ENCODE results near the gene SLC44A4. TPM values are rescaled to one million over a fixed set of nuclear protein-coding genes. Genes with fewer than 3 reads are reported as not detected.

Gene SLC44A4
- total and polyA plus RNA-seq, 4 donors, result 0.13 to 2.4 (median 0.17) TPM; not detected in 1

GRCh38 chr6:31900917-31901414 lies 22.2 kb upstream of the SLC44A4 start (continued):
- TF ChIP-seq FOXA2 (IDR thresholded peaks at IDR 0.05) (no peak), RXRA (IDR thresholded peaks at IDR 0.05) (no peak), TAF1 (conservative IDR thresholded peaks at IDR 0.05) (no peak), FOXA1 (IDR thresholded peaks at IDR 0.05) (no peak), HNF4A (conservative IDR thresholded peaks at IDR 0.05) (no peak)
- TF ChIP-seq, protein P1, sequence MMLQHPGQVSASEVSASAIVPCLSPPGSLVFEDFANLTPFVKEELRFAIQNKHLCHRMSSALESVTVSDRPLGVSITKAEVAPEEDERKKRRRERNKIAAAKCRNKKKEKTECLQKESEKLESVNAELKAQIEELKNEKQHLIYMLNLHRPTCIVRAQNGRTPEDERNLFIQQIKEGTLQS (IDR thresholded peaks at IDR 0.05), result no peak

- H3K27me3 ChIP-seq (ENCODE audit: control insufficient read depth in 4 of 4, insufficient read depth in 4 of 4, low read length in 3 of 4), result no peaks in the 10 kb centered on the region
- DNase-seq (ENCODE audit: low spot score), result no peak
- no peaks in the 10 kb centered on the region for H3K9me3 ChIP-seq (ENCODE audit: control insufficient read depth in 4 of 4, low read length in 3 of 4)
- peaks cover 0 to 3% (median under 1%) of the 10 kb centered on the region in 4 donors for H3K36me3 ChIP-seq (ENCODE audit: control insufficient read depth in 4 of 4, insufficient read depth in 3 of 4, low read depth in 1 of 4, low read length in 3 of 4)
- 89% methylated on average over 49 of the region's 49 CpGs for WGBS
- H3K4me1 ChIP-seq (ENCODE audit: control insufficient read depth in 4 of 4, insufficient read depth in 4 of 4, low read length in 3 of 4), result peaks cover 10 to 45% (median 29%) of the 10 kb centered on the region in 4 donors
- no peak for TF ChIP-seq REST (IDR thresholded peaks at IDR 0.05)
- TF ChIP-seq, protein P1 (IDR thresholded peaks at IDR 0.05), result no peak
- TF ChIP-seq GABPA (IDR thresholded peaks at IDR 0.05 in 1 of 2, conservative IDR thresholded peaks at IDR 0.05 in 1 of 2), result no peak
- no peak for TF ChIP-seq FOXA1 (IDR thresholded peaks at IDR 0.05)
- no peak for TF ChIP-seq EGR1 (IDR thresholded peaks at IDR 0.05; ENCODE audit: low read depth in 2 of 2)
- no peak for TF ChIP-seq FOXA2 (IDR thresholded peaks at IDR 0.05)
- TF ChIP-seq MAX (IDR thresholded peaks at IDR 0.05), result no peak
- TF ChIP-seq SP1 (IDR thresholded peaks at IDR 0.05), result no peak
- TF ChIP-seq TAF1 (conservative IDR thresholded peaks at IDR 0.05), result no peak
- no peak for TF ChIP-seq HNF4G (IDR thresholded peaks at IDR 0.05)
- no peak overlapping the region for H3K27ac ChIP-seq (ENCODE audit: low read depth in 1 of 2, low read length in 2 of 2)
- H3K4me3 ChIP-seq (ENCODE audit: low read depth in 1 of 3, low read length in 3 of 3), result no peak overlapping the region
- H3K9ac ChIP-seq (ENCODE audit: low read depth in 1 of 2, low read length in 2 of 2), result no peak overlapping the region
Observed at GRCh38 chr6:31899882-31900722, 21.3 kb upstream of the SLC44A4 start.

DNA sequence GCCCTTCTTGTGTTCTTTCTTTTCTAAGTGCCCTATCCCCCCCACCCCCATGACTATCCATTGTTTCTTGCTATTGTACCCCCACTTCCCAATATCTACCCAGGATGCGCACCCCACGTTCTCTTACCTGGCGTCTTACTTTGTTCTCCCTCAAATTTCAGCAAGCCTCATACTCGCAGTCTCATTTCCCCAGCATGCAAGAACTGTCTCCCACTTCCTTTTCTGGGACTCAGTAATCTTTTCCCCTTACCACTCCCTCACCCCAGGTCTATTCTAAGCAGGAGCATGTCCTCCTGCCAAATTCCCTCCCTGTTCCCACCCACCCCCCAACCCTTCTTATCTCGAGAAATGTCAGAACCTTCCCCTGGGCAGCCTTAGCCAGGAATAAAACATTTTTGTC lies 20.4 kb upstream of the SLC44A4 start:
- H3K4me1 ChIP-seq (ENCODE audit: control insufficient read depth in 4 of 4, insufficient read depth in 4 of 4, low read length in 3 of 4), result peaks cover 10 to 45% (median 29%) of the 10 kb centered on the region in 4 donors

More for the DNA sequence above, 20.4 kb upstream of the SLC44A4 start:
- H3K9me3 ChIP-seq (ENCODE audit: control insufficient read depth in 4 of 4, low read length in 3 of 4), result no peaks in the 10 kb centered on the region
- DNase-seq (ENCODE audit: low spot score), result no peak
- no peak overlapping the region for H3K4me3 ChIP-seq (ENCODE audit: low read depth in 1 of 3, low read length in 3 of 3)
- no peak for TF ChIP-seq JUND (IDR thresholded peaks at IDR 0.05)
- TF ChIP-seq NR2F2 (IDR thresholded peaks at IDR 0.05), result no peak
- TF ChIP-seq CTCF (IDR thresholded peaks at IDR 0.05; ENCODE audit: low read depth, low read length, missing input control), result no peak
- TF ChIP-seq RAD21 (IDR thresholded peaks at IDR 0.05), result no peak
- no peaks in the 10 kb centered on the region for H3K27me3 ChIP-seq (ENCODE audit: control insufficient read depth in 4 of 4, insufficient read depth in 4 of 4, low read length in 3 of 4)
- no peak overlapping the region for H3K9ac ChIP-seq (ENCODE audit: low read depth in 1 of 2, low read length in 2 of 2)
- peaks cover 0 to 6% (median under 1%) of the 10 kb centered on the region in 4 donors for H3K36me3 ChIP-seq (ENCODE audit: control insufficient read depth in 4 of 4, insufficient read depth in 3 of 4, low read depth in 1 of 4, low read length in 3 of 4)
- no peak overlapping the region for H3K27ac ChIP-seq (ENCODE audit: low read depth in 1 of 2, low read length in 2 of 2)
- 84% methylated on average over 5 of the region's 5 CpGs for WGBS
